GM12878 (cell line): Measurements from ENCODE around the gene NUP50. TPM values are rescaled to one million over a fixed set of nuclear protein-coding genes. Genes with fewer than 3 reads are reported as not detected.

ENCODE experiments used
- ATAC-seq: fragments of 200-7000 bp; cut with Tn5 transposase; 3 replicates; pipeline ENCODE4 v1.9.1; 2020; ENCODE audit warnings: mild to moderate bottlenecking, moderate library complexity
- BruUV-seq: library from RNA; stranded (reverse); fragments of 400-500 nt; replicated peaks from 2 replicates; lab custom pipeline; 2021; lab: Mats Ljungman, UMichigan
- CTCF ChIA-PET: fragments of 300-600 bp; sonication (Branson Sonifier 250); formaldehyde crosslinking; extraction: SDS; loops from one replicate; lab custom pipeline; 2021; ENCODE audit warnings: inconsistent platforms; lab: Yijun Ruan, JAX
- POLR2A ChIA-PET: fragments of 350-600 bp; formaldehyde crosslinking; extraction: SDS; loops from one replicate; lab custom pipeline; 2021; ENCODE audit warnings: inconsistent platforms; lab: Charles Lee
- RAD21 ChIA-PET: fragments of 300-600 bp; sonication (Branson Sonifier 250); formaldehyde crosslinking; loops from one replicate; lab custom pipeline; 2023; ENCODE audit warnings: antibody characterized with exemption; ENCODE audit not compliant: unreplicated experiment; lab: Charles Lee
- SMC1A ChIA-PET: fragments of 300-600 bp; sonication (Branson Sonifier 250); formaldehyde crosslinking; loops from one replicate; lab custom pipeline; 2023; ENCODE audit not compliant: unreplicated experiment, uncharacterized antibody; lab: Charles Lee
- DNase-seq: peaks from one replicate; pipeline ENCODE4 v3.0.0-alpha.2; 2011; ENCODE audit warnings: low read depth, low spot score
- FAIRE-seq: peaks from 3 replicates; lab custom pipeline; 2011; peaks lifted over from hg19 to GRCh38; lab: Jason Lieb, UNC
- H2AFZ ChIP-seq: 2 replicates; pipeline ENCODE4 v1.6.0; 2011; ENCODE audit warnings: low read depth, low read length, control low read depth; ENCODE audit not compliant: control insufficient read depth
- H3K27ac ChIP-seq: 2 replicates; pipeline ENCODE4 v1.5.1; 2011; ENCODE audit warnings: control low read depth; ENCODE audit not compliant: control insufficient read depth, insufficient read depth
- H3K27me3 ChIP-seq, 2 experiments: replicated peaks in 1 of 2; 2 replicates each; pipeline versions ENCODE4 v1.6.0 to v1.6.1; 2011; ENCODE audit warnings: low read length in 1 of 2; ENCODE audit not compliant: control insufficient read depth in 2 of 2, insufficient read depth in 2 of 2
- H3K36me3 ChIP-seq, 2 experiments: 2 replicates each; pipeline ENCODE4 v1.5.1; 2011; ENCODE audit warnings: low read length in 1 of 2; ENCODE audit not compliant: control insufficient read depth in 2 of 2, insufficient read depth in 2 of 2
- H3K4me1 ChIP-seq: 2 replicates; pipeline ENCODE4 v1.6.1; 2011; ENCODE audit warnings: mild to moderate bottlenecking, low read length, moderate library complexity, mixed read lengths; ENCODE audit not compliant: control insufficient read depth, insufficient read depth
- H3K4me2 ChIP-seq: 2 replicates; pipeline ENCODE4 v1.6.0; 2011; ENCODE audit warnings: control low read depth; ENCODE audit not compliant: control insufficient read depth, insufficient read depth
- H3K4me3 ChIP-seq: fragments of 200-600 bp; sonication (generic); 2 replicates; pipeline ENCODE4 v1.5.1; 2016
- H3K79me2 ChIP-seq: 2 replicates; pipeline ENCODE4 v1.6.0; 2011; ENCODE audit warnings: low read length; ENCODE audit not compliant: control insufficient read depth, insufficient read depth
- H3K9ac ChIP-seq: 2 replicates; pipeline ENCODE4 v1.8.0; 2011; ENCODE audit warnings: low read length, control low read depth, mixed read lengths; ENCODE audit not compliant: control insufficient read depth, insufficient read depth
- H3K9me3 ChIP-seq: replicated peaks from 3 replicates; pipeline ENCODE4 v1.5.1; 2011; ENCODE audit warnings: mild to moderate bottlenecking, low read length; ENCODE audit not compliant: control insufficient read depth, insufficient read depth
- H4K20me1 ChIP-seq: 2 replicates; pipeline ENCODE4 v1.6.0; 2011; ENCODE audit not compliant: control insufficient read depth, insufficient read depth
- CBX5 ChIP-seq: sonication (generic); IDR thresholded peaks from 2 replicates; pipeline ENCODE4 v1.6.1; 2016; ENCODE audit warnings: low read depth, moderate library complexity, mild to moderate bottlenecking, inconsistent platforms
- E2F4 ChIP-seq: IDR thresholded peaks from 2 replicates; pipeline ENCODE4 v1.6.1; 2012; ENCODE audit warnings: low read depth, low read length, improper control_type of control experiment
- ETV6 ChIP-seq, 2 experiments: fragments of 450-650 bp in 1 of 2; IDR thresholded peaks in 1 of 2; conservative IDR thresholded peaks in 1 of 2; 2 replicates each; pipeline ENCODE4 v1.6.1; 2014; ENCODE audit warnings: antibody characterized with exemption in 1 of 2, borderline replicate concordance in 1 of 2, low read depth in 1 of 2, mild to moderate bottlenecking in 1 of 2, moderate library complexity in 1 of 2
- FOXM1 ChIP-seq: IDR thresholded peaks from 2 replicates; pipeline ENCODE4 v1.6.1; 2012; ENCODE audit warnings: low read depth, mild to moderate bottlenecking, inconsistent platforms, low read length, moderate library complexity
- GABPA ChIP-seq: IDR thresholded peaks from 2 replicates; pipeline ENCODE4 v1.6.1; 2014; ENCODE audit warnings: antibody characterized with exemption, low read depth, mild to moderate bottlenecking, inconsistent platforms
- KLF5 ChIP-seq: fragments of 450-650 bp; IDR thresholded peaks from 2 replicates; pipeline ENCODE4 v1.6.1; 2014; ENCODE audit warnings: mild to moderate bottlenecking; ENCODE audit not compliant: partially characterized antibody
- LARP7 ChIP-seq: fragments of 450-650 bp; IDR thresholded peaks from 2 replicates; pipeline ENCODE4 v1.6.1; 2017; ENCODE audit warnings: mild to moderate bottlenecking
- MYC ChIP-seq: IDR thresholded peaks from 2 replicates; pipeline ENCODE4 v1.6.1; 2011; ENCODE audit warnings: mild to moderate bottlenecking, low read length, moderate library complexity, inconsistent platforms; ENCODE audit not compliant: insufficient read depth, insufficient replicate concordance, insufficient read length, severe bottlenecking
- TAF1 ChIP-seq: IDR thresholded peaks from 2 replicates; pipeline ENCODE4 v1.6.1; 2011; ENCODE audit warnings: mild to moderate bottlenecking, low read depth, low read length, borderline replicate concordance
- ZNF384 ChIP-seq: IDR thresholded peaks from 2 replicates; pipeline ENCODE4 v1.6.1; 2012; ENCODE audit warnings: low read depth, mild to moderate bottlenecking, low read length, improper control_type of control experiment, borderline replicate concordance
- WGBS: methylation state at CpG from one replicate; pipeline ENCODE4 v1.1.6; 2016; ENCODE audit warnings: low lambda C conversion rate; ENCODE audit not compliant: insufficient replicate concordance, insufficient coverage; ENCODE audit errors: missing lambda C conversion rate; 5-methylcytosine and 5-hydroxymethylcytosine counted together
- in situ Hi-C: fragments of 300-500 bp; cut with MboI; formaldehyde crosslinking; loops from 9 replicates; pipeline ENCODE4 v1.14.3; 2018; ENCODE audit warnings: mixed read lengths
- intact Hi-C: fragments of 100-400 bp; cut with micrococcal nuclease; formaldehyde crosslinking; loops from one replicate; pipeline ENCODE4 v1.14.2; 2022; ENCODE audit not compliant: unreplicated experiment
- polyA plus RNA-seq, 11 experiments: library from polyadenylated mRNA; depleted of rRNA in 4 of 11; unstranded in 6 of 11; stranded (reverse) in 5 of 11; fragments of >200 nt; fragmentation: Nextera tagmentation in 4 of 11; fragmentation: Illumina TruSeq in 1 of 11; extraction: Ambion mirVana in 4 of 11; extraction: Trizol in 1 of 11; gene quantifications; 1 replicate in 1 of 11; 2 replicates in 10 of 11; pipeline versions ENCODE4 v1.2.1 to v1.2.3, GENCODE V29; 2011 to 2016; ENCODE audit warnings: inconsistent platforms in 2 of 11, missing spikeins in 2 of 11, low read depth in 1 of 11
- total RNA-seq, 4 experiments: library from RNA; depleted of rRNA in 3 of 4; stranded (reverse); fragments of >200 nt in 3 of 4; fragmentation: Illumina TruSeq in 1 of 4; extraction: Trizol in 1 of 4; gene quantifications; 2 replicates each; pipeline versions ENCODE4 v1.2.1 to v1.2.3, GENCODE V29; 2013 to 2021
- TF ChIP-seq, protein P1 (sequence below): fragments of 450-650 bp; IDR thresholded peaks from 2 replicates; pipeline ENCODE4 v1.6.1; 2018; ENCODE audit warnings: mild to moderate bottlenecking, low read depth, moderate library complexity; ENCODE audit not compliant: partially characterized antibody

The NUP50 gene
- total and polyA plus RNA-seq, 10 of the 15 experiments (the other 5 are each of a cell fraction or from before 2014, with no cell fraction given), result 36.8 to 125 (median 78.8) TPM

DNA sequence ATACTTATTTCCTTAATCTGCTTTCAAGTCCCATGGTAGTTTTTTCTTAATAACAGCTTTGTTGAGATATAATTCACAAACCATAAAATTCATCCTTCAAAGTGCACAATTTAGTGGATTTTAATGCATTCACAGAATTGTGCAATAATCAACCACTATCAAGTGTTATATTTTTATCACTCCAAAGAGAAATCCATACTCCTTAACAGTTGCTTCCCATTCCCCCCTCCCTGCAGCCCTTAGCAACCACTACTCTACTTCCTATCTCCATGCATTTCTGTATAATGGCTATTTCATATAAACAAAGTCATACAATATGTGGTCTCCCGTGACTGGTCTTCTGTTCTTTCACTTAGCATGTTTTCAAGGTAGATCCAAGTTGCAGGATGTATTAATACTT, 18.8 kb upstream of the NUP50 start:
- Histone ChIP-seq H4K20me1 (no peaks in the 10 kb centered on the region), H3K9ac (no peak overlapping the region), H2AFZ (no peak overlapping the region), H3K27ac (no peak overlapping the region)
- TF ChIP-seq MYC (no peak), E2F4 (no peak), LARP7 (no peak), TAF1 (no peak), FOXM1 (no peak), GABPA (no peak), ETV6 (conservative IDR thresholded peaks at IDR 0.05 in 1 of 2, IDR thresholded peaks at IDR 0.05 in 1 of 2; ENCODE audit: borderline replicate concordance in 1 of 2, low read depth in 1 of 2) (no peak), CBX5 (no peak), KLF5 (no peak), ZNF384 (no peak)
- TF ChIP-seq, protein P1, sequence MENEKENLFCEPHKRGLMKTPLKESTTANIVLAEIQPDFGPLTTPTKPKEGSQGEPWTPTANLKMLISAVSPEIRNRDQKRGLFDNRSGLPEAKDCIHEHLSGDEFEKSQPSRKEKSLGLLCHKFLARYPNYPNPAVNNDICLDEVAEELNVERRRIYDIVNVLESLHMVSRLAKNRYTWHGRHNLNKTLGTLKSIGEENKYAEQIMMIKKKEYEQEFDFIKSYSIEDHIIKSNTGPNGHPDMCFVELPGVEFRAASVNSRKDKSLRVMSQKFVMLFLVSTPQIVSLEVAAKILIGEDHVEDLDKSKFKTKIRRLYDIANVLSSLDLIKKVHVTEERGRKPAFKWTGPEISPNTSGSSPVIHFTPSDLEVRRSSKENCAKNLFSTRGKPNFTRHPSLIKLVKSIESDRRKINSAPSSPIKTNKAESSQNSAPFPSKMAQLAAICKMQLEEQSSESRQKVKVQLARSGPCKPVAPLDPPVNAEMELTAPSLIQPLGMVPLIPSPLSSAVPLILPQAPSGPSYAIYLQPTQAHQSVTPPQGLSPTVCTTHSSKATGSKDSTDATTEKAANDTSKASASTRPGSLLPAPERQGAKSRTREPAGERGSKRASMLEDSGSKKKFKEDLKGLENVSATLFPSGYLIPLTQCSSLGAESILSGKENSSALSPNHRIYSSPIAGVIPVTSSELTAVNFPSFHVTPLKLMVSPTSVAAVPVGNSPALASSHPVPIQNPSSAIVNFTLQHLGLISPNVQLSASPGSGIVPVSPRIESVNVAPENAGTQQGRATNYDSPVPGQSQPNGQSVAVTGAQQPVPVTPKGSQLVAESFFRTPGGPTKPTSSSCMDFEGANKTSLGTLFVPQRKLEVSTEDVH, result no peak
- TF ChIP-seq, all 136 proteins: peak for 0
- H3K4me1 ChIP-seq, result no peaks in the 10 kb centered on the region
- ATAC-seq, result no peak
- no peak overlapping the region for H3K4me2 ChIP-seq
- no peaks in the 10 kb centered on the region; the same call in 2 of the 3 replicates for H3K9me3 ChIP-seq
- 100% methylated on average over 1 of the region's 1 CpG for WGBS
- no peak for DNase-seq
- intact Hi-C loops, result no loop called here
- FAIRE-seq, result no peak
- no peak overlapping the region for H3K4me3 ChIP-seq
- no peaks in the 10 kb centered on the region for H3K79me2 ChIP-seq
- RAD21 ChIA-PET, result no interaction called here
- POLR2A ChIA-PET, result no interaction called here
- SMC1A ChIA-PET, result no interaction called here
- CTCF ChIA-PET, result no interaction called here
- in situ Hi-C loops, result no loop called here
- H3K27me3 ChIP-seq, result no peaks in the 10 kb centered on the region
- H3K36me3 ChIP-seq, result no peaks in the 10 kb centered on the region; a peak in 2 of 4 replicates
- BruUV-seq, result no TSS peak
